Measurements from ENCODE around the gene TXNDC11. TPM values are rescaled to one million over a fixed set of nuclear protein-coding genes. Genes with fewer than 3 reads are reported as not detected.

Gene TXNDC11
- total and polyA plus RNA-seq, 2 experiments from 2014 or later, result 24.5 to 25.9 TPM

DNA sequence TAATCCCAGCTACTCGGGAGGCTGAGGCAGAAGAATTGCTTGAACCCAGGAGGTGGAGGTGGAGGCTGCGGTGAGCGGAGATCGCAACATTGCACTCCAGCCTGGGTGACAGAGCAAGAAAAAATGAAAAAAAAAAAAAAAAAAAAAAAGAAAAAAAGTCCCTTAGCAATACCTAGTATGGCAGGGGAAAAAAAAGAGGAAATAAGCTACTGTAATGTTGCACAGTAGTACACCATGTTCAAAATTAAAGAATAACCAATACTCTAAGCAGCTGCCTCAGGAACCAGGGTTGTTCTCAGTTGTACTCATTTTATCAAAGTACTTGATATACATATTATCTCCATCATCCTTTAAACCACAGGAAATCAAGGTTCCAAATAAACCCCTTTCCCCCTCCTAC is 17.3 kb upstream of the TXNDC11 start:
- H3K4me2 ChIP-seq (ENCODE audit: unreplicated experiment), result no peak overlapping the region
- no peak for TF ChIP-seq EZH2 (IDR thresholded peaks at IDR 0.05; ENCODE audit: insufficient read depth, poor library complexity, severe bottlenecking)
- TF ChIP-seq EZH2phosphoT487 (IDR thresholded peaks at IDR 0.05; ENCODE audit: insufficient read depth, low read depth), result no peak
- H3K27ac ChIP-seq, result no peak overlapping the region
- no peaks in the 10 kb centered on the region for H4K20me1 ChIP-seq (ENCODE audit: insufficient read depth)
- peaks cover 21% of the 10 kb centered on the region for H3K79me2 ChIP-seq (ENCODE audit: insufficient read depth)
- peaks cover 23% of the 10 kb centered on the region; the same call in 1 of the 2 replicates for H3F3A ChIP-seq (ENCODE audit: insufficient read depth)
- DNase-seq, result no peak
- H3K9me3 ChIP-seq (ENCODE audit: low read depth), result no peaks in the 10 kb centered on the region
- no peaks in the 10 kb centered on the region for H3K9me2 ChIP-seq (ENCODE audit: insufficient read depth)
- in situ Hi-C loops (cut with MboI), result no loop called here
- WGBS, 2 experiments (ENCODE audit: low coverage in 1 of 2, low lambda C conversion rate in 2 of 2, missing lambda C conversion rate in 2 of 2), result 97 to 98% methylated on average over 4 of the region's 4 CpGs
- H3K9ac ChIP-seq, result no peak overlapping the region
- no peaks in the 10 kb centered on the region for H3K27me3 ChIP-seq (replicated peaks; ENCODE audit: insufficient read depth)
- no peak overlapping the region for H2AFZ ChIP-seq
- H3K36me3 ChIP-seq (ENCODE audit: low read depth), result peaks cover 83% of the 10 kb centered on the region
- H3K4me1 ChIP-seq (ENCODE audit: insufficient read depth), result no peaks in the 10 kb centered on the region
- no peak overlapping the region for H3K4me3 ChIP-seq

DNA sequence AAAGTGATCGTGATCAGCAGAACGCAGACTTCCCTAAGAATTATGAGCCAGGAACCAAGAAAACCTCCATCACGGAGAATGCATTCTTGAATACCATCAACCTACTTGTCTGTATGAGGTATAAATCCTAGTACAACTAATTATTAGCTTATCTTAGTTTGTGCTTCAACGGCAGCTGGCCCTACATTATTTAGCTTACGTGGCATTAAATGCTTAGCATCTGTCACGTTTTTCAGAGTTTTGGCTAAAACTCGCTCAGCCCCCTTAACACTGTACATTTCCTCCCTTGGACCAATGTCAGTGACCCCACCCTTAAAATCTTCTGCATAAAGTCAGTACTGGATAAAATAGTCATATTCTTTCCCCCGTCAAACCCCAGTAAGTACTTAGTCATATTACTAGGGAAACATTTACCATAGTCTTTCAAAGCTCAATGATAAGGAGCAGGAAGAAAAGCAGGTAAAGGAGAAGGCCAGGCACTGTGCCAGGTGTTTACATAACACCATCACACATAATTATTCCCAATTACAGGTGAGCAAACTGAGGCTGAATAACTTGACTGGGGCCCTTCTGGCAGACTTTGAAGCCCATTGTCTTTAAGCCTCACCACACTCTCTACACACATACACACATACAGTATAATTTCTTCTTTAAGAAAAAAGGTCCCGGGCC is 16.6 kb upstream of the TXNDC11 start:
- Histone ChIP-seq H4K20me1 (ENCODE audit: insufficient read depth) (no peaks in the 10 kb centered on the region), H3K79me2 (ENCODE audit: insufficient read depth) (peaks cover 21% of the 10 kb centered on the region), H3K9ac (no peak overlapping the region), H3K4me3 (no peak overlapping the region), H3K27ac (no peak overlapping the region), H3K4me2 (ENCODE audit: unreplicated experiment) (no peak overlapping the region), H3K9me2 (ENCODE audit: insufficient read depth) (no peaks in the 10 kb centered on the region), H3K27me3 (replicated peaks; ENCODE audit: insufficient read depth) (no peaks in the 10 kb centered on the region), H2AFZ (no peak overlapping the region), H3K36me3 (ENCODE audit: low read depth) (peaks cover 78% of the 10 kb centered on the region), H3F3A (ENCODE audit: insufficient read depth) (peaks cover 23% of the 10 kb centered on the region; the same call in 1 of the 2 replicates), H3K9me3 (ENCODE audit: low read depth) (no peaks in the 10 kb centered on the region), H3K4me1 (ENCODE audit: insufficient read depth) (no peaks in the 10 kb centered on the region)
- 86 to 89% methylated on average over 9 of the region's 9 CpGs for WGBS, 2 experiments (ENCODE audit: low coverage in 1 of 2, low lambda C conversion rate in 2 of 2, missing lambda C conversion rate in 2 of 2)
- no peak for TF ChIP-seq EZH2 (IDR thresholded peaks at IDR 0.05; ENCODE audit: insufficient read depth, poor library complexity, severe bottlenecking)
- no peak for TF ChIP-seq EZH2phosphoT487 (IDR thresholded peaks at IDR 0.05; ENCODE audit: insufficient read depth, low read depth)
- in situ Hi-C loops (cut with MboI), result no loop called here
- no peak for DNase-seq

DNA sequence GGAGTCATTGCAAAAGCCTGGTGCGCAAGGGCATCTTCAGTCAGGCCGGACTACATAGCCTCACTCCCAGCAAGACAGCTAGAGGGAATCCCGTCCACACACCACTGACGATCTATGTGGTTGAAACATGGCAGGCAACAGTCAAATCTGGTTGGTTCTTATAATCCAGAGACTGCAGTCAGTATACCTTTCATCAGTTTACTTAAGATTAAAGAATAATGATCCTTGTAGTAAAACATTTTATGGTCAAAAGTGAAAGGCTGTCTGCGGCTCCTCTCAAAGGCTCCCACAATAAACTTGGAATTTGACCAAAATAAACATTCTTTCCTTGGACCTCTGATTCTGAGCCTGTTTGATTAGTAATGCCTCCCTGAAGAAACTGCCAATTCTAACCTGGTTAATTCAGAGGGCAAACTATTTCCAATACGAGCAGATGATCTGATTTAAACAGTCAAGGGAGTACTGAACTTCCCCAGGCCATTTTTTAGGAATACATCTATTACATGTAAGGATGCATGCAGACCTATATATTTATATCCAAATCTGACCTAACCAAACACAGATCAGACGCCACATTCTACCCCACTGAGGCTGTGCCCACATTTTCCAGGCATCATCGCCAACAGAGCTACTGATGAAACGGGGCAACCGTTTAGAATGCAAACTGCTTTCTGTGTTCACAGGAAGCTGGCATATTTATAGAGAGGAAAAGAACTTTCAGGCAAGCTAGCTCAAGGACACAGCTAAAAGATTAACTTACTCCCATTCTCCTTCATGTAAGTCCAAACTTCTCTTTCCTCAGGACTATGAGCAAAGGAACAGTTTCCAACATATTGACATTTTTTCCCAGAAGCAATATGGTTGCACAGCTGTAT is 15.3 kb upstream of the TXNDC11 start:
- H3K9me3 ChIP-seq (ENCODE audit: low read depth), result no peaks in the 10 kb centered on the region
- no peaks in the 10 kb centered on the region for H4K20me1 ChIP-seq (ENCODE audit: insufficient read depth)
- WGBS, 2 experiments (ENCODE audit: low coverage in 1 of 2, low lambda C conversion rate in 2 of 2, missing lambda C conversion rate in 2 of 2), result 85 to 86% methylated on average over 10 of the region's 10 CpGs
- H3K27me3 ChIP-seq (replicated peaks; ENCODE audit: insufficient read depth), result no peaks in the 10 kb centered on the region
- TF ChIP-seq EZH2phosphoT487 (IDR thresholded peaks at IDR 0.05; ENCODE audit: insufficient read depth, low read depth) (no peak), EZH2 (IDR thresholded peaks at IDR 0.05; ENCODE audit: insufficient read depth, poor library complexity, severe bottlenecking) (no peak)
- no peaks in the 10 kb centered on the region for H3K9me2 ChIP-seq (ENCODE audit: insufficient read depth)
- peaks cover 78% of the 10 kb centered on the region for H3K36me3 ChIP-seq (ENCODE audit: low read depth)
- no peak overlapping the region for H3K27ac ChIP-seq
- H3K4me1 ChIP-seq (ENCODE audit: insufficient read depth), result no peaks in the 10 kb centered on the region
- H3F3A ChIP-seq (ENCODE audit: insufficient read depth), result peaks cover 25% of the 10 kb centered on the region
- in situ Hi-C loops (cut with MboI), result no loop called here
- H3K9ac ChIP-seq, result no peak overlapping the region
- peaks cover 31% of the 10 kb centered on the region for H3K79me2 ChIP-seq (ENCODE audit: insufficient read depth)
- peak; percentile 15 for DNase-seq
- H2AFZ ChIP-seq, result no peak overlapping the region
- no peak overlapping the region for H3K4me2 ChIP-seq (ENCODE audit: unreplicated experiment)
- H3K4me3 ChIP-seq, result no peak overlapping the region

- Histone ChIP-seq H3K36me3 (ENCODE audit: low read depth) (peaks cover 78% of the 10 kb centered on the region), H3K4me1 (ENCODE audit: insufficient read depth) (no peaks in the 10 kb centered on the region)
These were observed 13.6 kb upstream of the TXNDC11 start for GRCh38 chr16:11756248-11756647.

More at GRCh38 chr16:11756248-11756647, 13.6 kb upstream of the TXNDC11 start:
- Histone ChIP-seq H3K9me3 (ENCODE audit: low read depth) (no peaks in the 10 kb centered on the region), H3K4me3 (no peak overlapping the region), H3F3A (ENCODE audit: insufficient read depth) (peaks cover 19% of the 10 kb centered on the region), H3K9me2 (ENCODE audit: insufficient read depth) (no peaks in the 10 kb centered on the region), H2AFZ (no peak overlapping the region), H4K20me1 (ENCODE audit: insufficient read depth) (no peaks in the 10 kb centered on the region), H3K4me2 (ENCODE audit: unreplicated experiment) (no peak overlapping the region), H3K27ac (no peak overlapping the region), H3K79me2 (ENCODE audit: insufficient read depth) (peaks cover 22% of the 10 kb centered on the region), H3K9ac (no peak overlapping the region), H3K27me3 (replicated peaks; ENCODE audit: insufficient read depth) (no peaks in the 10 kb centered on the region)
- TF ChIP-seq EZH2 (IDR thresholded peaks at IDR 0.05; ENCODE audit: insufficient read depth, poor library complexity, severe bottlenecking) (no peak), EZH2phosphoT487 (IDR thresholded peaks at IDR 0.05; ENCODE audit: insufficient read depth, low read depth) (no peak)
- DNase-seq, result no peak
- whole genome bisulfite sequencing, 2 experiments (ENCODE audit: low coverage in 1 of 2, low lambda C conversion rate in 2 of 2, missing lambda C conversion rate in 2 of 2), result 97% methylated on average over 3 of the region's 3 CpGs
- in situ Hi-C loops (cut with MboI), result no loop called here

Measured in GM23248 (cell line).